GM19035 (cell line): ENCODE results near the gene ZGLP1.

Experiments
- ATAC-seq: cut with Tn5 transposase; IDR thresholded peaks from one replicate; pipeline ENCODE4 v1.9.1; 2021; ENCODE audit not compliant: unreplicated experiment

ZGLP1 gene

DNA sequence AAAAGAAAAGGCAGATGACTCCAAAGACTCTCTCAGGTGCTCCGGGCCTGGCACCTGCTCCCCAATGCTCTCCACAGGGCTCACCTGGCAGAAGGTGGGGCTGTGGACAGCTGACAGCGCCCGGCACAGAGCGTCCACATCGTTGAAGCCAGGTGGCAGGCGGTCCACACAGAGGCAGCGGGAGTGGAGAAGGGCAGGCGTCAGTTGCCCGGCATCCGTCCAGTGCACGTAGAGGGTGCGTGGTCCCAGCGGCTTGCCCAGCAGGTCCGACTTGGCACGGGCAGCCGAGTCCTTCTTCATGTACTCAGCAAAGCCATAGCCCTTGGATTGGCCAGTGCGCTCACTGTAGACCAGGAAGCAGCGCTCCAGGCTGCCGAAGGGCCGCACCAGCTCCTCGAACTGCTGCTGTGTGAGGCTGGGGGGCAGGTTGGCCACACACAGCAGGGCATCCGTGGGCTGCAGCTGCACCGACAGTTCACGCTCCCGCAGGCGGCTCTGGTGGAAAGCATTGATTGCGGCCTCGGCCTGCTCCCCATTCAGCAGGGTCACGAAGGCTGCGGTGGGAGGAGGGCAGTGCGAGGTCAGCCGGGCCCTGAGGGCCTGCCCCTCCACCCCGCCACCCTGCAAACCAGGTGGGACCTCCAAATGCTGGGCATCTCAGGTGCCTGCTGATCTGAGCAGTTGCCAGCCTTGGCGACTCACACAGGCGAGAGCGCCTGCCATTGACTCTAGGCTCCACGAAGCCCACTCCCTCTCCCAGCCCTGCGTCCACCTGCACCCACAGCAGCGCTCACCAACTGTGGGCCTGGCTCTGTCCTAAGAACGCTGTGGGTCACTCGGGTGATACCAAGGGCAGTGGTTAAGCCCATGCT lies 19.2 kb upstream of the ZGLP1 start:
- ATAC-seq: no peak

- no peak for ATAC-seq
Measured at GRCh38 chr19:10327793-10328192, 18.2 kb upstream of the ZGLP1 start.

- ATAC-seq: no peak
Measured at GRCh38 chr19:10325732-10326131, 16.1 kb upstream of the ZGLP1 start.

DNA sequence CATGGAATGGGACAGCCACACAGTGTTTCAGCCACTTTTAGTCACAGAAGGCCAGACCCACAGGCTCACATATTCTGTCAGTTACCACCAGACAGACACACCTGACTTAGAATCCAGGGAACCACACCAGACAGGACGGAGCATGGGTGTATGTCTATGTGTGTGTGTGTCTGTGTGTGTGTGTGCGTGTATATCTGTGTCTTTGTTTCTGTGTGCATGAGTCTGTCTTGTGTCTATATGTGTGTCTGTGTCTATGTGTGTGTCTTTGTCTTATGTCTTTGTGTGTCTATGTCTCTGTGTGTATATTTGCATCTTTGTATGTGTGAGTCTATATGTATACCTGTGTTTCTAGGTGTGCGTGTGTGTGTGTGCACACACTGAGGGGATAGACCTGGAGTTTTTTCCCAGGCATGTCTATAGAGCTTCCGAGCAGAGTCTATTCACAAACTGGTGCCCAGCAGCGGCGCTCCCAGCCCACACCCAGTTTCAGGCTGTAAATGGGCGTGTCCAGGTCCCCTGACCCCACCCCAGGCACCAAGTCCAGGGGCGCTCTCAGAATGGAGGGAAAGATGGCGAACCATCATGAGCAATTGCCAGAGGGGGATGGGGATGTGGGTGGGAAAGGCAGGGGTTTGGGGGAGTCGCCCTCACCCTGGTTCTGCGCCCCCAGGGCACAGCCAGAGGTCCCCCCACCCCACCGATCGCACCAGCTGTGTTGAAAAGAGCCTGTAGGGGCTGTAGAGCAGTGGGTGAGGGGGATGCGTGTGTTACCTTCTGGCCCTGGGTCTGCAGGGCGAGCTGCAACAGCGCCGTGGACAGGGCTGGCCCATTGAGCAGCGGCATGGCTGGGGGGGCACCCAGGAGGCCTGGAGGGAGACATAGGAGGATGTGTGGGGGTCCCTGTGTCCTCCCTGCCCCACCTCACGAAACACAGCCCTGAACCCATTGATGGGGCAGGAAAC lies 12.5 kb upstream of the ZGLP1 start:
- no peak for ATAC-seq

DNA sequence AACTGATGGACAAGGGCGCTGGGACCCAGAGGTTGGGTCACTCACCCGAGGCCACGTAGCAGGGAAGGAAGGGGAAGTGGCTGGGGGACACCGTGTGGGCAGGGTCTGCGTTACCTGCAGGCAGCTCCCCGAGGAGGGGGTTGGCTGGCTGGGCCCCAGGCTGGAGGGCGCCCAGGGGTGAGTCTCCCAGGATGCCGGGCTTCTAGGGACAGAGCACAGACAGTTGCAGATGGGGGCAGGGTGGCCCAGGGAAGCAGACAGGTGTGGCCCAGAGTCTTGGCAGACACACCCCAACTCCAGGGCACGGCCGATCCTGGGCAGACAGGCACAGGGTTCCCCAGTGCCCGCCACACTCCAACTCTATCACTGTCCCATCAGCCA lies 11.8 kb upstream of the ZGLP1 start:
- ATAC-seq: no peak

GRCh38 chr19:10320602-10321416 lies 11.2 kb upstream of the ZGLP1 start:
- ATAC-seq: no peak

DNA sequence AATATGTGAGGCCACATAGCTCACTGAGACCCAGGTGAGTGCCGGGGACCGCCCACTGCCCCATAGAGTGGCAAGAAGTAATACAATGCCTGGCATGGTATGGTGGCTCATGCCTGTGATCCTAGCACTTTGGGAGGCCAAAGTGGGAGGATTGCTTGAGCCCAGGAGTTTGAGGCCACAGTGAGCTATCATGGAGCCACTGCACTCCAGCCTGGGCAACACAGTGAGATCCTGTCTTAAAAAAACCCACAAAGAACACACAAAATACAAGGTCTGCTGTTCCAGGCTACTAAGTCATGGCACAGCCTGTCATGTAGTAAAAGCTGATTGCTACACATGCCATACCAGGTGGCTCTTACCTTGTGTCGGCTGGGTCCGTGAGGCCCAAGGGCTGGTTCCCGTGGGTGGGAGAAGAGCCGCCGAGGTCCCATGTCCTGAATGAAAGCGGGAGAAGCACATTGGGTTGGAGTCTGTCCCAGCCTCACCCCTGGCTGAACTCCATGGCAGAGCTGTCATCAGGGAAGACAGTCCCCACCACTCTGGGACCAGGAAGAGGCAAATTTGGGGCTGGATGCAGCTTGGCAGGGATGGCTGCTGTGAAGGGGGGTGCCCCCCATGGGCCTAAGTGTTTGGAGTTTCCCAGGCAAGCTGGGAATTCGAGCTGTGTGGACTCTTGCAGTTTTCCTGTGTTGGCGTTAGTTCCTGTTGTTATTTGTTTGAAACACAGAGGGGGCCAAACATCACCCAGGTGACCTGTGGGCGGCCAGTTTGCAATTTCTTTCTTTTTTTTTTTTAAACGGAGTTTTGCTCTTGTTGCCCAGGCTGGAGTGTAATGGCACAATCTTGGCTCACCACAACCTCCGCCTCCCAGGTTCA lies 9.4 kb upstream of the ZGLP1 start:
- no peak for ATAC-seq

- no peak for ATAC-seq
Measured at GRCh38 chr19:10317857-10318462, 8.3 kb upstream of the ZGLP1 start.

GRCh38 chr19:10317045-10317856 lies 7.6 kb upstream of the ZGLP1 start:
- ATAC-seq: no peak

GRCh38 chr19:10316229-10317044 lies 6.8 kb upstream of the ZGLP1 start:
- ATAC-seq: no peak

- ATAC-seq: peak; percentile 83
Measured at GRCh38 chr19:10315335-10316214, 6.0 kb upstream of the ZGLP1 start, which contains the start of gene FDX2. Gene FDX2 (minus strand): TSS chr19:10316015. CDS start chr19:10315996, 19 bp downstream.

GRCh38 chr19:10306327-10306726 lies 3.3 kb downstream of the ZGLP1 start:
- no peak for ATAC-seq

- ATAC-seq: no peak
Measured at GRCh38 chr19:10305139-10305806, 4.3 kb downstream of the ZGLP1 start.

DNA sequence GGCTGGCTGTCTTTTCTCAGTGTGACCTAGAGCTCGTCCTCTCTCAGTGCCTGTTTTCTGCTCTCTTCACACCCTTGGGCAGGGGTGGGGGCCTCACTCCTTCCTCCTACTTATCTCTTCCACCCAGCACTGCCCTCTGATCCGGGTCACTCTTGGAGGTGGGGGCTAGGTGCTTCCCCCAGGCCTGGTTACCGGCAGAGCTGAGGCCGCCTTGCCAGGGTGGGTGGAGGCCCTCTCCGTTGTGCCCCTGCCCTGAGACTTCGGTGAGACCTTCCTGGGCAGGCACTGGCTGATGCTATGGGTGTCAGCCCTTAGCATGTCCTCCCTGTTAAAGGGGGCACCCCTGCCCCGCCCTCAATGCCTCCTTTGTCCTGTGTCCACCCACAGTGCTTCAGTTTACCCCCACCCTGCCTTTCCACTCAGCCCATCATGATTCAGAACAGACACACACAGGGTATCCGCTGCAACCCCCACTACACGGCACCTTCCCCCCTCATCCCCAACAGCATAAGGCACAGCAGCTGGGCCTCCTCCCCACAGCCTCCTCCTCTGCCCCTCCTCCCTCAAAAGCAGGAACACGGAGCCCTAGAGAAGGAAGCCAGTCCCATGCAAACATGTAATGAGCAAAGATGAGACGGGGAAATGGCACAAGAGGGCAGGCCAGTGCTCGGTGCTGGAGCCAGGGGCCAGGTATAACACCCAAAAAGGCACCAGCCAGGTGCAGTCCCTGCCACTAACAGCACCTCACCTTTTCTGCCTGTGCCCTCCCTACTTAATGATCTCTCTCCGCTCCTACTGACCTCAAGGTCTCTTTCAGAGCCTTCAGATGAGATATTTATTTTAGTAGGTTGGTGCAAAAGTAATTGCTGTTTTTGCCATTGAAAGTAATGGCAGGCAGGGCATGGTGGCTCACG lies 9.8 kb downstream of the ZGLP1 start:
- ATAC-seq: no peak

- ATAC-seq: no peak
Measured at GRCh38 chr19:10295847-10296591, 13.6 kb downstream of the ZGLP1 start.
